HG03520 (cell line): ENCODE measurements around the gene CAMTA1.

Experiments used
- ATAC-seq: cut with Tn5 transposase; IDR thresholded peaks from one replicate; pipeline ENCODE4 v1.9.1; 2021; ENCODE audit warnings: mild to moderate bottlenecking, moderate library complexity; ENCODE audit not compliant: unreplicated experiment

The CAMTA1 gene

DNA sequence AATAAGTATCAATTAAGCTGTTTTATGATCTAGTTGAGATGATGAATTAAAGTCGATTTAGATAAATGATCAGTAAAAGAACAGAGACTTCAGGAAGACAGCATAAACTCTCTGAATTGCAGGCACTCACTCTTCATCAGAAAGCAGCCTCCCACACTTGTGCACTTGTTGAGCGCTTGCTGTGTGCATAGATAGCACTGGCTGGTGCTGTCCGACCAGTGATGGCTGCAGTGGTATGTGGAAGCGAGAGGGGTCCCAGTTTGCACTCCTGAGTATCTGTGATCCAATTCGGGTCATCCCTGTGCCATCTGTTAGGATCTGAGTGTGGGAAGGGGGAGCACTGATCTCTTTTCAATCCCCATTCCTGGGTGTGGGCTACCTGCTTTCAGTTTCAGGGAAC lies 137.8 kb downstream of the CAMTA1 start:
- ATAC-seq = no peak

DNA sequence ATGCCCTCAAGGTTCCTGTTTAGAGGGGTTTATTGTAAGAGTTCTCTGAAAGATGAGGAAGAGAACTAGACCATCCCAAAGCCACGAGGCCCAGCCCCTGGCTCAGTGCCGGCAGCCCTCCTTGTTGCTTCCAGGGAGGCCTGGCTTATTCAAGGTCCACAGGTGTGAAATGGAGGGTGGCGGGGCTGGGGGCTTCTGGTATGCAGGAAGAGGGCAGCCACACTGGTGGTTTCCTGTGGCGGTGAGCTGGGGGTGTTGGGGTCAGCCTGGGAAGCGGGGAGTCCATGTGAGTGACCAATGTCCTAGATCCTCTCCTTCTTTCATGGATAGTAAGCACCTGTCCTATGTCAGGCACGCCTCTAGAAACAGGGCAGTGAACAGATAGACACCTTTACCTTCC lies 138.2 kb downstream of the CAMTA1 start:
- ATAC-seq = no peak

GRCh38 chr1:6923955-6924881 lies 139.0 kb downstream of the CAMTA1 start:
- ATAC-seq = no peak

GRCh38 chr1:6924891-6925290 lies 139.6 kb downstream of the CAMTA1 start:
- no peak for ATAC-seq

DNA sequence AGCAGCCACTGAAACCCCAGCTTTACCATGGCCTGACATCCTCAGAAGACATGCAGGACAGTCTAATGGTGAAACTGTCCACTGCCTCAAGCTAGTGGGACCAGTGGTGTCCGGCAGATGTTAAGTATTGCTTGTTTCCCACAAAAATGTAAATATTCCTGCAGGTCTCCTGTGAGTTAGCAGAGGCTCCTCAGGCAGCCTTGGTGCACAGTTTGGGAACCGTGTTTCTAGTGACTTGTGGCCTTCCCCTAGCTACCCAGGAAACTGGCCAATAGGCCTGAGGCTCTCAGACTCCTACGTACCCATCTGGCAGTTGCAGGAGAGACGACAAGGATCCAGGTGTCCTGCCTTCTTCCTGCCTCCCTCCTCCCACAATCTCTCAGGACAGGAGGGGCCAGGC lies 142.4 kb downstream of the CAMTA1 start:
- ATAC-seq = no peak

- no peak for ATAC-seq
Measured at GRCh38 chr1:6928106-6928885, 143.0 kb downstream of the CAMTA1 start.

- ATAC-seq = no peak
Measured at GRCh38 chr1:6930732-6931300, 145.6 kb downstream of the CAMTA1 start.

- ATAC-seq = no peak
Measured at GRCh38 chr1:6935361-6935883, 150.2 kb downstream of the CAMTA1 start.

DNA sequence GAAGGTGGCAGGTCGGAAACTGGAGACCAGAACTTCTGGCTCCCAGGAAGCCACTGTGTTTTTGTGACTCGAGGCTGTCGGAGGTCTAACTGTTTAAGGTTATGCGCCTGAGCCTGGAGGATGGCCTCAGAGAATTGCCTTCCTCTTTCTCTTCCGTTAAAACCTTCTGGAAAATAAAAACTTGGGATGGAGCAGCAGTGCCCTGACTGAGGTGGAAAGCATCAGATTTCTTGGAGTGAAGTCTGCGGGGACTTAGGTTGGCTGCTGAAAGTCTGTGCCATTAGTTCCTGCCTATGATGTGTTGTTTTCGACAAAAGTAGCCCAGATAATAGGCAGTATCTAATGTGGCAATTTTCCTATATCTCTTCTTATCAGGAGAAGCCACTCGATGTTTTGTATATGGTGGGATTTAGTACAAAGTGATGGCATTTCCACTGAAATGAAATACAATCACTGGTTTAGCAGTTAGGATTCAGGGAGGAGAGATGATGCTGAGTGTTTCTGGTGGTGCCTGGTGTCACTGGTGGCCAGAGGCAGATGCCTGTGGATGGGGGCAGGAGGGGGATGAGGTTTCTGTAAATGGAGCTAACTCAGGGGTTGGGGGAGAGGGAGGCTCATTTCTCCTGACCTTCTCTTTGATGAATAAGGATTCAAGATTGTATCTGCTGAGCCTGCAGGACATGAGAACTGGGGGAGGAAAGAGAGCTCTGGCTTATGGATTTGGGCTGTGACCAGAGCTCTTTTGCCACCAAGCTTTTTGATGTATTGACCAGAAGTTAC lies 150.8 kb downstream of the CAMTA1 start:
- no peak for ATAC-seq

DNA sequence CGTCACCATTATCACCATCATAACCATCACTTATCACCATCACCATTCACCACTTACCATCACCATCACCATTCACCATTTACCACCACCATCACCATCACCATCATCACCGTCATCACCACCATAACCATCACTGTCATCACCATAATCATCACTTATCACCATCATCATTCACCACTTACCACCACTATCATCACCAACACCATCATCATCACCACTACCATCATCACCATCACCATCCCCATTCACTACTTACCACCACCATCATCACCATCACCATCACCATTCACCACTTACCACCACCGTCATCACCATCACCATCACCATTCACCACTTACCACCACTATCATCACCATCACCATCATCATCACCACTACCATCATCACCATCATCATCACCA lies 151.8 kb downstream of the CAMTA1 start:
- ATAC-seq = no peak

- no peak for ATAC-seq
Measured at GRCh38 chr1:6939363-6939762, 154.1 kb downstream of the CAMTA1 start.

DNA sequence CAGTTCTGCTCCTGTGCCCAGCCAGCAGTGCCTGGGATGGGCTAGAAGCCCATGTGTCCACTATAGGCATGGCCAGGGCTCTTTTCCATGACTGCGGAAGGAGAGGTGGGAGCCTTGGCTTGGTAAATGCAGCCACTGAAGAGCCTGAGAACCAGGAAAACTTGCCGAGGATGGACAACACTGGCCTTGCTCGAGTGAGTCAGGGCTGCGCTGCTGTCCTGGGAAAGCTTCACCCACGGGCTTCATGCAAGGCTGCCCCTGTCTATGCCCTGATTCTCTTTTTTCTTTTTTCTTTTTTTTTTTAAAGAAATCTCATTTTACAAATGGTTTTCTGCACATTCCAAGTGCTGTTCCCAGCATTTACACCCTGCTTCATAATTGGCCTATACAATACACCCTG lies 156.5 kb downstream of the CAMTA1 start:
- ATAC-seq = no peak

DNA sequence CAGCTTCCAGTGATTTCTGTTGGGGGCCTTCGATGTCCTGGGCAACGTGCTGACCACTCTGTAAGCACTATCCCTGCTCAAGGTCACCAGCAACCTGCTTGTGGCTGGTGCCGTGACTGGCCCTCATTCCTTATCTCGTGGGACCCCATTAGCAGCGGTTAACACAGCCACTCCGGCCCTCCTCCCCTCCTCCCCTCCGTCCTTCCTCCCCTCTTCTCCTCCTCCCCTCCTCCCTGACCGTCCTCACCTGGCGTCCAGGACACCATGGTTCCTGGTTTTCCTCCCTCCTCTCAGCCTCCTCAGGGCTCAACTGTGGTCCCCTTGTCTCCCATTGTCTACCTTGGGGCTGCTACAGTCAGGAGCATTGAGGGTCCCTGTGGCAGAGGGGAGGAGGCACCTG lies 157.7 kb downstream of the CAMTA1 start:
- ATAC-seq = no peak

DNA sequence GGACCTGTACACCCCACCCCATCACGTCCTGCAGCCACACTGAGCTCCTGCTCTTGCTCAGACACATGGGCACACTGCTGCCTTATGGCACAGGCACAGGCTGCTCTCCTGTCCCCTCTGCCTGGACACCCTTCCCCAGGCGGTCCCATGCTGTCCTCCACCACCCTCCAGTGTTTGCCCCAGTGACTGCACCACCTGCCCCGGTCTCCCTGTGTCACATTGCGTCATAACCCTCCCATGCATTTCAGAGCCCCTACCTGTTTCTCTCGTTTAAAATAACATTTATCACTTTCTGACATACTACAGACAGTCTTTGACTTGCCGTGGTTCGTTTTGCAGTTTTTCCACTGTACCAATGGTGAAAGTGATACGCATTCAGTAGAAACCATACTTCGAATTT lies 159.2 kb downstream of the CAMTA1 start:
- ATAC-seq = no peak

DNA sequence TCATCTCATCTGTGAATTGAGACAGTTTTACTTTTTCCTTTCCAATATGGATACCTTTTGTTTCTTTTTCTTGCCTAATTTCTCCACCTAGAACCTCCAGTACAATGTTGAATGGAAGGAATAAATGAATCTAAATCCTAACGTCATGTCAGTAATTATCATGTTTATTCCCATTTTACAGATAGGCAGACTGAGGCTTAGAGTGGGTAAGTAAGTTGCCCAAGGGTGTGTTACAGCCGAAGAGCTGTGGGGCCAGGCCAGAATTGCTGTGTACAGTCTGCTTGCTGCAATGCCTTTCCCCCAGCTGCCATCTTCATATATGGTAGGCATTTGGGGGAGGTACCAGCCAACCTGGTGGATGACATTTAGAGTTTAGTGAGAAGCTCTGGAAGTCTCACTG lies 162.7 kb downstream of the CAMTA1 start:
- ATAC-seq = no peak

GRCh38 chr1:6948416-6948815 lies 163.2 kb downstream of the CAMTA1 start:
- ATAC-seq = no peak

DNA sequence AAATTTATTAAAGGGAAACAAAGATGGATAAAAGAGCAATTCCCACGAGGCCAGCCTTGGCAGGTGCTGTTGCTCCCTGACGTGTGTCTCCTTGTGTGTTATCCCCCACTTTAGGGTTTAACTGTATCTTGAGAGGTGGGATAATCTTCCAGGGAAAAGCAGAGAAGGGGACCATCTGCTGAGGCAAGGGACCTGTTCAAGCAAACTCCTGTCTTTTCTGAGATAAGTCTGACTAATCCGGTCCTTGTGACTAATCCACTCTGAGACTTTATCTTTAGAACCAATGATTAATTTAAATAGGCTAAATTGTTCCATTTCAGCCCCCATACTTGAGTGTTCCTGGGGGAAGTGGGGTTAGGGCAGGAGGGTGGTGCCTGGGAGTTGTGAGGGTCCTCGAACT lies 163.6 kb downstream of the CAMTA1 start:
- no peak for ATAC-seq

- ATAC-seq = no peak
Measured at GRCh38 chr1:6950001-6950765, 164.9 kb downstream of the CAMTA1 start.

GRCh38 chr1:6951536-6951935 lies 166.3 kb downstream of the CAMTA1 start:
- ATAC-seq = no peak

DNA sequence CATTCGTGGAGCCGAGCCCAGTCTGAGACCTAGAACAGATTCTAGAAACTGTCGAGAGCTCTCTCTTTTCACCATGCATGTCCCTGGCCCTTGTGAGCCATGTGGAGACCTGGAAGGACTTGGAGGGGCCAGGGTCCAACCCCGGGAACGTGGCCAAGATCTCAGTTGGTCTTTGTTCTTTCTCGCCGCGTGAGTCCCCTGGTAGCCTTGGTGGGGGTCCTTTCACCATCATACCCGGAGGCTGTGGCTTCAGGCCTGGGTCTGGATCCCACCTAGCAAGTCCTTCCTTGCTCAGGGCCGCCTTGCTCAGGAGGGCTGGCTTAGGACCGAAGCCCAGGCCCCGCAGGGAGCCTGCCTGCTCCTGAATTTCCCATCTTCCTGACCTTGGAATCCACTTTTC lies 168.0 kb downstream of the CAMTA1 start:
- ATAC-seq = no peak
